ENCODE data around the gene DHRS12. TPM values are rescaled to one million over a fixed set of nuclear protein-coding genes. Genes with fewer than 3 reads are reported as not detected.
"Not testable (repeated sequence)": the region's sequence is repeated elsewhere in the genome, so short reads cannot be mapped to it uniquely, and the experiment has no call there.

The DHRS12 gene
- total RNA-seq, 1 donor from 2014 or later: 10.2 TPM

DNA sequence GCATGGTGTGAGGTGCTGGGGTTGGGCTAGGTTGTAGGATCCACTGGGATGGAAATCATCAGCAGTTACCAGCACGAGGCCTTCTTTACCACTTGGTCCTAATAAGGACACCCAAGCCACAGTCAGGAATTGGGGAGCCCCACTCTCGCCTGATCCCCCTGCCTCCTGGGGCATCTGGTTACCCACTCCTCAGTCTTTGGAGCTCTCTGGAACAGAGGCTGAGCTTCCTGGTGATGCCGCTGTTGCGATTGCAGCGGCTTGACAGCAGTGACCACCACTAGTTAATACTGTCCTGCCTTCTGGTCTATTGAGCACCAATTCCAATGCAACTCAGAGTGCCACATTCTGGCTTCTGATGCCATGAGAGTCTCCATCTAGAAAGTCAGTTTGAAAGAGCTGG is 27.6 kb upstream of the DHRS12 start:
- no peak for ATAC-seq
- intact Hi-C loops (cut with DNase I): no loop called here
- DNase-seq (ENCODE audit: missing footprints): no peak

GRCh38 chr13:51829568-51829899 is 25.6 kb upstream of the DHRS12 start:
- no peak for DNase-seq (ENCODE audit: missing footprints)
- intact Hi-C loops (cut with DNase I): no loop called here
- no peak for ATAC-seq

GRCh38 chr13:51828730-51829567 is 25.0 kb upstream of the DHRS12 start:
- no peak for ATAC-seq
- DNase-seq (ENCODE audit: missing footprints): no peak
- intact Hi-C loops (cut with DNase I): no loop called here

DNA sequence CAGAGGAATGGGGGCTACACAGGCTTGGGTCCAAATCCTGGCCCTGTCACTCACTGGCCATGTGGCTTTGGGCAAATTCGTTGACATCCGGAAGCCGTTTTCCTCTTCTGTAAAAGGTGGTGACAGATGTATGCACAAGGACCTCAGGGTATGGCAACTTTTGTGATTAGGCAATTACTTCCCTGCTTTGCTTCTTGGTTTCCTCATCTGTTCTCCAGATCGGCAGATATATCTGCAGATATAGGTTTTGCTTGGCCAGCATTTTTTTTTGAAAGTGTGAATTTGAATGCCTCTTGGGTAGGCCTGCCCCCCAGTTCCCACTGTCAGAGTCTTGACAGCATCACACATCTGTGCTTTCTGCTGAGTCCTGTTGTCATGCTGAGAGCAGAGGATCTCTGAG is 23.3 kb upstream of the DHRS12 start:
- intact Hi-C loops (cut with DNase I): no loop called here
- DNase-seq (ENCODE audit: missing footprints) (no peak), ATAC-seq (no peak)

- intact Hi-C loops (cut with DNase I): no loop called here
- ATAC-seq (peak; percentile 67), DNase-seq (ENCODE audit: missing footprints) (no peak)
These were observed 22.6 kb upstream of the DHRS12 start for GRCh38 chr13:51826606-51827005.

DNA sequence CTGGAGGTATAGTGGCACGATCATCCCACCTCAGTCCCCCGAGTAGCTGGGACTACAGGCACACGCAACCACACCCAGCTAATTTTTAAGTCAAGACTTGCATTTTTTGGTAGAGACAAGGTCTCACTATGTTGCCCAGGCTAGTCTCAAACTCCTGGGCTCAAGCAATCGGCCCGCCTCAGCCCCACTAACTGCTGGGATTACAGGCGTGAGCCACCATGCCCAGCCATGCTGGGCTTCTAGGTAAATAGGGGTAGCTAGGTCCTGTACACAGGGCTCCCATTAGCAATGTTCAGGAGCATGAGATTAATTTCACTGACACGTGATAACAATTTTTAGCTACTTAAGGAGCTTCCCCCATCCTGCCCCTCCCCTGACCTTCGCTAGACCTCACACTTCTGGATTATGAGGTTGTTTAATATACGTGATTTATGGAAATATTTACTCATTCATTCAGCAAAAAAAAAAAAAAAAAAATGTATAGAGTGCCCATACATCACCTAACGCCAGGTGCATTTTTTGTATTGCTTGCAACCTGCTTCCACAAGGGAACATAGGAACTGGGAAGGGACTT is 21.8 kb upstream of the DHRS12 start:
- no peak for DNase-seq (ENCODE audit: missing footprints)
- ATAC-seq: no peak
- intact Hi-C loops (cut with DNase I): no loop called here

DNA sequence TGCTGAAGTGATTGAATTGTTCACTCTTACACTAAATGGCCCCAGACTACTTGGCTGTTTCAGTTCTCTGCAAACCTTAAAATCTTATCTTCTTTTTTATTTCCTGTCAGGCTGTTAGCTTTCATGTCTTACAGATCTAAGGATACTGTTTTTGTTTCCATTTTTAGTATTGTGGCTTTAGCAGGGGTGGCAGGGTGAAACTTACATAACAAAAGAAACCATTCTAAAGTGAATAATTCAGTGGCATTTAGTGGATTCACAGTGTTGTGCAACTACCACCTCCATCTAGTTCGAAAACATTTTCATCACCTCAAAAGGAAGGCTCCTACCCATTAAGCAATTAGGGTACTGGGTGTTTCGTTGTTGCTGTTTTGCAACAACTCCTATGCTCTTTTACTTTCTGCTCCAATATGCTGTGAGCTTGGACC is 21.2 kb upstream of the DHRS12 start:
- ATAC-seq: peak; percentile 53
- DNase-seq (ENCODE audit: missing footprints): no peak
- intact Hi-C loops (cut with DNase I): no loop called here

- DNase-seq (ENCODE audit: missing footprints); ATAC-seq; intact Hi-C loops (cut with DNase I): not testable (repeated sequence)
These were observed 20.7 kb upstream of the DHRS12 start for GRCh38 chr13:51824712-51825111.

DNA sequence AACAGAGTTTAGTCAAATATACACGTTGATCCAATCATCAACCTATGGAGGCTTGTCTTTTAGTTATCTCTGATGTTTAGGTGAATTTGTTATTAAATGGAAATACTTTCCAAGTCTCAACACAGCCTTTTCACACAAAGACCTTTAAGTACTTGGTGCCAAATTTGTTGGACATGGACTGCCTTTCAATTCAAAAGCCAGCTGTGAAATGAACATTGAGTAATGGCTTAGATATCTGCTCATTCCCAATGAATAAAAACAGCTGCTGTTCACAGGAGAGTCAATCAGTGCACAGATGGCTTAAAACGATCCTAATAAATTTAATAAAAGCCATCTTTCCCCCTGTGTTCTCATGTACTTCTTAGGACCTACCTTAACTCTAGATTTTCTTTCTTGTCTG is 19.9 kb upstream of the DHRS12 start:
- DNase-seq (ENCODE audit: missing footprints) (no peak), ATAC-seq (peak; percentile 27)
- intact Hi-C loops (cut with DNase I): no loop called here

GRCh38 chr13:51823359-51823758 is 19.4 kb upstream of the DHRS12 start:
- intact Hi-C loops (cut with DNase I): no loop called here
- ATAC-seq (peak; percentile 71), DNase-seq (ENCODE audit: missing footprints) (no peak)

DNA sequence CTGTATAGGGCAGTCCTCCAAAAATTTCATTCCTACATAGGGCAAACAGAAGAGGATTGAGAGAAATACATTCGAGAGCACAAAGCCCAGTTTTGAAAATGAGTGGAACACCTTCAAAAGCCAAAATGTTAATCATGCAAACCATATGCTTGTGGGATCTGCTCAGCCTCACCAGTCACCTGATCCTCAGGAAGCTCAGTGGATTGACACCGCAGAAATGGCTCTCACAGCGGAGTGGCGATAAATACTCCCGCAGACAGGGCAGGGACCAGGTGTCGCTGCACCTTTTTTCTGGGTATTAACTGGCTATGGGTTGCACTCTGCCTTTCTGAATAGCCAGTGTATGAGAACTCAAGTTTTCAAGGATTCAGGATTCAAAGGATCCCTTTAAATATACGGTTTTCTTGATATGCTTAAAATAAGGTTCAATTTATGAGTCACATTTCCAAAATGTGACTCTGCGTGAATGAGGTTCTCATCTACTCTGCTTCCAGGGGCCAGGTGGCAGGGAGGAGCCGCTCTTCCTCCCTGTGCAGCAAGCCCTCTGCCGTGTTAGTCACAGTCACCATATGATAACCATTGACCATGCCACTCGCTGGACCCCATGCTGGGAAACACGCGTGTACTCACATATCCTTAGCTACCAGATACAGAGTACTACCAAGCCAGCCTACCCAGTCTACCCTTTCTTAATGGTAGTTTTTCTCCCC is 18.3 kb upstream of the DHRS12 start:
- ATAC-seq: no peak
- DNase-seq (ENCODE audit: missing footprints): no peak
- intact Hi-C loops (cut with DNase I): no loop called here

- ATAC-seq (no peak), DNase-seq (ENCODE audit: missing footprints) (no peak)
- intact Hi-C loops (cut with DNase I): no loop called here
These were observed 17.6 kb upstream of the DHRS12 start for GRCh38 chr13:51821606-51822005.

DNA sequence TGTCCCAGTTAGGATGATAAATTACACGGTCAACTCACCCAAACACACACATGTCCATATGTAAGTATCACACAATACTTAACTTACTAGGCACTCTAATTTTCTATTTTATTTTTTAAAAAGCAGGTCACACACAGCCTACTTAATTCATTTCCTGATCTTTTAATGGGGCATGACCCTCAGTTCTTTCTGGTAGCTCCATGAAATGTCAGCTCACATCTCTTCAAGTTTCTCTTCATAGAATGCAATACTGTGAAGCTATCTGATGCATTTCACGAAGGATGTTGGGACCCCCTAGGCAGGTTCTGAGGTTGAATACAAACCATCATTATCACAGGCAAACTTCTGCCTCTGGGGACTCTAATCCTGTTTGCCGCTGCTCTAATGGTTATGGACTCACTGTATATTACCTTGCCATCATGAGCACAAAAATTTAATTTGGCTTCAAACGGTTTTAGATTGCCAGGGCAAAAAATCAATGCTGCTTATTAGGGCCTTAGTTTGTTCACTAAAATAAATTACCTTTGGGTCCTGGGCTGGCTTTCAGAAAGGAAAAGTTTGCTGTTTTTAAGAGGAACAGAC is 16.1 kb upstream of the DHRS12 start:
- no peak for ATAC-seq
- intact Hi-C loops (cut with DNase I): no loop called here

GRCh38 chr13:51819544-51819943 is 15.6 kb upstream of the DHRS12 start:
- intact Hi-C loops (cut with DNase I): loop anchor here (5.0 to 10.0 kb wide), 2 partner anchors 175 to 308 kb away; partner anchors contain the start of gene NEK5
- DNase-seq (ENCODE audit: missing footprints) (no peak), ATAC-seq (no peak)

More for the DNA sequence above, 16.1 kb upstream of the DHRS12 start:
- no peak for DNase-seq (ENCODE audit: missing footprints)

- DNase-seq (ENCODE audit: missing footprints) (no peak), ATAC-seq (no peak)
- intact Hi-C loops (cut with DNase I): loop anchor here (5.0 to 10.0 kb wide), 2 partner anchors 176 to 308 kb away; partner anchors contain the start of gene NEK5
These were observed 15.0 kb upstream of the DHRS12 start for GRCh38 chr13:51818781-51819511.

- ATAC-seq: peak; percentile 69
- intact Hi-C loops (cut with DNase I): loop anchor here (5.0 to 10.0 kb wide), 2 partner anchors 177 to 309 kb away; partner anchors contain the start of gene NEK5
- no peak for DNase-seq (ENCODE audit: missing footprints)
These were observed 14.3 kb upstream of the DHRS12 start for GRCh38 chr13:51818276-51818675.

GRCh38 chr13:51817717-51818116 is 13.8 kb upstream of the DHRS12 start:
- no peak for ATAC-seq
- DNase-seq (ENCODE audit: missing footprints): no peak
- intact Hi-C loops (cut with DNase I): loop anchor here (5.0 to 10.0 kb wide), 2 partner anchors 177 to 310 kb away; partner anchors contain the start of gene NEK5

DNA sequence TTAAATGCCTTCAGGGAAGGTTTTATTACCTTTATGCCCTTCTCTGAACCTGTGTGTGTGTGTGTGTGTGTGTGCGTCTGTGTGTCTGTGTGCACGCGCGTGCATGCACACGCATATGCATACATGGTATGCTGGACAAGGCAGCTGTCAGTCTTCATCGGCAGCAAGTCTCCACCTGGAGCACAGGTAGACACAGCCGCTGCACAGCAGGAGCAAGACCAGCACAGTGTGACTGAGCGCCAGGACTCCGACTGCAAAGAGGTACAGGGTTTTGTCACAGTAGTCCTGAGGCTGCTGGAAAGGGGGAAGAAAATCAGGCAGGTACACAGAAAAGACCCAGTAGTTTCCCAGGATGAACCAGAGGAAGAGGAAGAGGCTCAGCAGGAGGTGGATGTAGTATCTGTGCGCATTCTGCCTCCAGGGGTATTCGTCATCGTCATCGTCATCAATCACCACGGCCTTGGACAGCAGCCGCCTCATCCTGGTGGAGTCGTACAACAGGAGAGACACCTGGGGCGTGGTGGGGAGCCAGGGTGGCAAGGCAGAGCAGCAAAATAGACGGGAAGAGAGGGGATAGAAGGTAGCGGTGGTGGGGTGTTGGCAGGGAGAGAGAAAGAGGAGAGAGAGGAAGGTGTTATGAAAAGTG is 12.8 kb upstream of the DHRS12 start:
- intact Hi-C loops (cut with DNase I): loop anchor here (5.0 to 10.0 kb wide), 2 partner anchors 178 to 311 kb away; partner anchors contain the start of gene NEK5
- DNase-seq (ENCODE audit: missing footprints): no peak
- ATAC-seq: no peak

Measured in Right ventricle myocardium inferior (tissue), 1 donor.